Calu3 (cell line): ENCODE results near the gene NOM1. TPM values are rescaled to one million over a fixed set of nuclear protein-coding genes. Genes with fewer than 3 reads are reported as not detected.

Experiments used
- total RNA-seq: library from RNA; stranded (reverse); gene quantifications from 2 replicates; pipeline ENCODE4 v1.2.3, GENCODE V29; 2022

The NOM1 gene
- total RNA-seq, 1 experiment from 2014 or later, result 35.1 TPM

Other genes starting within 250 kb of the NOM1 start
- 85.8 and 91.1 TPM in 2 replicates for gene LMBR1, start 56.5 kb upstream of the NOM1 start, total RNA-seq
- gene MNX1, start 61.0 kb downstream of the NOM1 start, total RNA-seq, result 28.4 and 30.3 TPM in 2 replicates
- 79.9 and 81.1 TPM in 2 replicates for gene UBE3C, start 189.2 kb downstream of the NOM1 start, total RNA-seq